Measurements from ENCODE around the gene ADAMTSL2. TPM values are rescaled to one million over a fixed set of nuclear protein-coding genes. Genes with fewer than 3 reads are reported as not detected.

The ADAMTSL2 gene
- total RNA-seq, 1 experiment from 2014 or later: 0.87 TPM

DNA sequence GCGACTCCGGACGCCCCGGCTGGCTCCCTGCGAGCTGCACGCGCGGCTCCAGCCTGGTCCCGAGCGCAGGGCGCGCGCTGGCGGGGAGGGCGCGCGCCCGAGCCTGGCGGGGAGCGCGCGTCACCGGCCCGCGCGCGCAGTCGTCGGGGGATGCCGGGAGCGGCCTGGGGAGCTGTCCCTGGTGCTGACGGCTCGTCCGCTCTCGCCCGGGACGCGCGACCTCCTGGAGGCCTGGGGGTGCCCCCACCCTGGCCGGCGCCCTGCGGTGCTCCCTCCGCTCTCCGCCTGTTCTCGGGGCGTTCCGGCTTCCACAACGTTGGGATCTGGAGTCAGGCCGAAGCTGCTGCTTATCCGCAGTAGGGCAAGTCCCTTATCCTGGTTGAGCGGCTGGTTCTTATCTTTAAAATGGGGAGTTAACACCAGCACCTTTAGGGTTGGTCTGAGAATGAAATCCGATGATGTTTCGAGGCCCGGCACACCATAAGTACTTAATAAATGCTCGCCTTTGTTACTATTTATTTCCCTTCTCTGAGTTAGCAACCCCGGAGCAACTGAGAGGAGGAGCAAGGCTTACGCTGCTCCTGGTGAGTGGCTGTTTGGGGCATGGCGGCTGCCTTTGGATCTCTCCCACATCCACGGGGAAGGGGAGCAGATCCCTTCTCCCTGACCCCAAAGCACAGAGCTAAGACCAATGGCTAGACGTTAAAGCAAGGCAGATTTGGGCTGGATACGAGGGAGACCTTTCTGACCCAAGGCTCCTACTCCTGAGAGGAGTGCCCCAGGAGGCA is 75.0 kb downstream of the ADAMTSL2 start, which contains the start of gene FAM163B (continued):
- TF ChIP-seq, protein P1, sequence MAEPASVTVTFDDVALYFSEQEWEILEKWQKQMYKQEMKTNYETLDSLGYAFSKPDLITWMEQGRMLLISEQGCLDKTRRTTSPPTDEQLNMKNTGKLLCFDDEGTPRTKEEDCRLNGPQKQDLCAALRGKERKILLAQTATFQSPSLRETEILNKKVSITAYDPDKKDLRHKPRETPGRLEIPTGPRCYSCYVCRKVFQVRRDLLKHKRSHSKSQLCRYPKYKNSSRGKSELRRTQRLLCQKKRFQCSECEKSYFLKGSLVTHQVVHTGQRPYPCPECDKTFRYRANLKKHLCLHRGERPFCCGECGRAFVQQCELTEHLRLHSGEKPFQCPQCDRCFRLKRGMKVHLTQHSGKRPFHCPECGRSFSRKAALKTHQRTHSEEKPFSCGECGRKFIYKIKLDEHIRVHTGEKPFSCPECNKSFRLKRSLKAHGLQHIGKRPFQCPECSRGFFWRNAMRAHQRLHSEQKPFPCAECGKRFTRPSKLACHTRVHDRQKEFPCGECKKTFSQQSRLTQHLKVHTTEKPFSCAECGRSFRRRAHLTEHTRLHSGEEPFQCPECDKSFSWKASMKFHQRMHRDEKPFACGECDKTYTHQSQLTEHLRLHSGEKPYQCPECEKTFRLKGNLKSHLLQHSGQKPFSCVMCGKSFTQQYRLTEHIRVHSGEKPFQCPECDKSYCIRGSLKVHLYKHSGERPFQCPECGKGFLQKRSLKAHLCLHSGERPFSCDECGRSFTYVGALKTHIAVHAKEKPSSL (CRISPR knock-in tag; conservative IDR thresholded peaks at IDR 0.05): no peak
- peak; percentile 43; the same call in 1 of the 2 replicates for TF ChIP-seq ZNF317 (CRISPR knock-in tag; IDR thresholded peaks at IDR 0.05; ENCODE audit: borderline replicate concordance, low read depth)
- TF ChIP-seq ZNF671 (CRISPR knock-in tag; IDR thresholded peaks at IDR 0.05): peak; percentile 49; the same call in 1 of the 2 replicates
- TF ChIP-seq, protein P2, sequence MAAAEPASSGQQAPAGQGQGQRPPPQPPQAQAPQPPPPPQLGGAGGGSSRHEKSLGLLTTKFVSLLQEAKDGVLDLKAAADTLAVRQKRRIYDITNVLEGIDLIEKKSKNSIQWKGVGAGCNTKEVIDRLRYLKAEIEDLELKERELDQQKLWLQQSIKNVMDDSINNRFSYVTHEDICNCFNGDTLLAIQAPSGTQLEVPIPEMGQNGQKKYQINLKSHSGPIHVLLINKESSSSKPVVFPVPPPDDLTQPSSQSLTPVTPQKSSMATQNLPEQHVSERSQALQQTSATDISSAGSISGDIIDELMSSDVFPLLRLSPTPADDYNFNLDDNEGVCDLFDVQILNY (CRISPR knock-in tag; IDR thresholded peaks at IDR 0.05): no peak; the same call in 1 of the 2 replicates
- TF ChIP-seq, protein P3, sequence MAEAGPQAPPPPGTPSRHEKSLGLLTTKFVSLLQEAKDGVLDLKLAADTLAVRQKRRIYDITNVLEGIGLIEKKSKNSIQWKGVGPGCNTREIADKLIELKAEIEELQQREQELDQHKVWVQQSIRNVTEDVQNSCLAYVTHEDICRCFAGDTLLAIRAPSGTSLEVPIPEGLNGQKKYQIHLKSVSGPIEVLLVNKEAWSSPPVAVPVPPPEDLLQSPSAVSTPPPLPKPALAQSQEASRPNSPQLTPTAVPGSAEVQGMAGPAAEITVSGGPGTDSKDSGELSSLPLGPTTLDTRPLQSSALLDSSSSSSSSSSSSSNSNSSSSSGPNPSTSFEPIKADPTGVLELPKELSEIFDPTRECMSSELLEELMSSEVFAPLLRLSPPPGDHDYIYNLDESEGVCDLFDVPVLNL (CRISPR knock-in tag; IDR thresholded peaks at IDR 0.05; ENCODE audit: borderline replicate concordance, low read depth): peak; percentile 63
- TF ChIP-seq, protein P4, sequence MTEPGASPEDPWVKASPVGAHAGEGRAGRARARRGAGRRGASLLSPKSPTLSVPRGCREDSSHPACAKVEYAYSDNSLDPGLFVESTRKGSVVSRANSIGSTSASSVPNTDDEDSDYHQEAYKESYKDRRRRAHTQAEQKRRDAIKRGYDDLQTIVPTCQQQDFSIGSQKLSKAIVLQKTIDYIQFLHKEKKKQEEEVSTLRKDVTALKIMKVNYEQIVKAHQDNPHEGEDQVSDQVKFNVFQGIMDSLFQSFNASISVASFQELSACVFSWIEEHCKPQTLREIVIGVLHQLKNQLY (CRISPR knock-in tag; IDR thresholded peaks at IDR 0.05): no peak
- TF ChIP-seq USF1 (CRISPR knock-in tag; IDR thresholded peaks at IDR 0.05): no peak; the same call in none of the 2 replicates
- TF ChIP-seq AFF4 (CRISPR knock-in tag; IDR thresholded peaks at IDR 0.05; ENCODE audit: borderline replicate concordance): no peak
- TF ChIP-seq, protein P5, sequence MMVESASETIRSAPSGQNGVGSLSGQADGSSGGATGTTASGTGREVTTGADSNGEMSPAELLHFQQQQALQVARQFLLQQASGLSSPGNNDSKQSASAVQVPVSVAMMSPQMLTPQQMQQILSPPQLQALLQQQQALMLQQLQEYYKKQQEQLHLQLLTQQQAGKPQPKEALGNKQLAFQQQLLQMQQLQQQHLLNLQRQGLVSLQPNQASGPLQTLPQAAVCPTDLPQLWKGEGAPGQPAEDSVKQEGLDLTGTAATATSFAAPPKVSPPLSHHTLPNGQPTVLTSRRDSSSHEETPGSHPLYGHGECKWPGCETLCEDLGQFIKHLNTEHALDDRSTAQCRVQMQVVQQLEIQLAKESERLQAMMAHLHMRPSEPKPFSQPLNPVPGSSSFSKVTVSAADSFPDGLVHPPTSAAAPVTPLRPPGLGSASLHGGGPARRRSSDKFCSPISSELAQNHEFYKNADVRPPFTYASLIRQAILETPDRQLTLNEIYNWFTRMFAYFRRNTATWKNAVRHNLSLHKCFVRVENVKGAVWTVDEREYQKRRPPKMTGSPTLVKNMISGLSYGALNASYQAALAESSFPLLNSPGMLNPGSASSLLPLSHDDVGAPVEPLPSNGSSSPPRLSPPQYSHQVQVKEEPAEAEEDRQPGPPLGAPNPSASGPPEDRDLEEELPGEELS (CRISPR knock-in tag; IDR thresholded peaks at IDR 0.05): peak; percentile 95
- TF ChIP-seq TEAD1 (CRISPR knock-in tag; IDR thresholded peaks at IDR 0.05): peak; percentile 85
- 0 out of 2 replicates have a peak, but pooled peaks have one; percentile 32 for TF ChIP-seq ZNF263 (CRISPR knock-in tag; IDR thresholded peaks at IDR 0.05; ENCODE audit: low read depth)
- TF ChIP-seq MXD4 (CRISPR knock-in tag; IDR thresholded peaks at IDR 0.05; ENCODE audit: borderline replicate concordance): no peak
- peak; percentile 94; the same call in 1 of the 2 replicates for TF ChIP-seq ZNF219 (CRISPR knock-in tag; IDR thresholded peaks at IDR 0.05; ENCODE audit: borderline replicate concordance)
- TF ChIP-seq HMGA2 (CRISPR knock-in tag; IDR thresholded peaks at IDR 0.05): no peak
- TF ChIP-seq ZBTB21 (CRISPR knock-in tag; IDR thresholded peaks at IDR 0.05; ENCODE audit: borderline replicate concordance): 0 out of 2 replicates have a peak, but pooled peaks have one; percentile 73
- TF ChIP-seq JUN (CRISPR knock-in tag; IDR thresholded peaks at IDR 0.05): peak; percentile 93
- TF ChIP-seq E2F1 (CRISPR knock-in tag; IDR thresholded peaks at IDR 0.05): peak; percentile 44; the same call in 1 of the 2 replicates
- TF ChIP-seq NFATC4 (CRISPR knock-in tag; IDR thresholded peaks at IDR 0.05): no peak
- 0 out of 2 replicates have a peak, but pooled peaks have one; percentile 48 for TF ChIP-seq ELF4 (CRISPR knock-in tag; IDR thresholded peaks at IDR 0.05; ENCODE audit: low read depth)
- peak; percentile 82 for TF ChIP-seq CREM (CRISPR knock-in tag; IDR thresholded peaks at IDR 0.05)
- TF ChIP-seq, protein P6, sequence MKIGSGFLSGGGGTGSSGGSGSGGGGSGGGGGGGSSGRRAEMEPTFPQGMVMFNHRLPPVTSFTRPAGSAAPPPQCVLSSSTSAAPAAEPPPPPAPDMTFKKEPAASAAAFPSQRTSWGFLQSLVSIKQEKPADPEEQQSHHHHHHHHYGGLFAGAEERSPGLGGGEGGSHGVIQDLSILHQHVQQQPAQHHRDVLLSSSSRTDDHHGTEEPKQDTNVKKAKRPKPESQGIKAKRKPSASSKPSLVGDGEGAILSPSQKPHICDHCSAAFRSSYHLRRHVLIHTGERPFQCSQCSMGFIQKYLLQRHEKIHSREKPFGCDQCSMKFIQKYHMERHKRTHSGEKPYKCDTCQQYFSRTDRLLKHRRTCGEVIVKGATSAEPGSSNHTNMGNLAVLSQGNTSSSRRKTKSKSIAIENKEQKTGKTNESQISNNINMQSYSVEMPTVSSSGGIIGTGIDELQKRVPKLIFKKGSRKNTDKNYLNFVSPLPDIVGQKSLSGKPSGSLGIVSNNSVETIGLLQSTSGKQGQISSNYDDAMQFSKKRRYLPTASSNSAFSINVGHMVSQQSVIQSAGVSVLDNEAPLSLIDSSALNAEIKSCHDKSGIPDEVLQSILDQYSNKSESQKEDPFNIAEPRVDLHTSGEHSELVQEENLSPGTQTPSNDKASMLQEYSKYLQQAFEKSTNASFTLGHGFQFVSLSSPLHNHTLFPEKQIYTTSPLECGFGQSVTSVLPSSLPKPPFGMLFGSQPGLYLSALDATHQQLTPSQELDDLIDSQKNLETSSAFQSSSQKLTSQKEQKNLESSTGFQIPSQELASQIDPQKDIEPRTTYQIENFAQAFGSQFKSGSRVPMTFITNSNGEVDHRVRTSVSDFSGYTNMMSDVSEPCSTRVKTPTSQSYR (CRISPR knock-in tag; IDR thresholded peaks at IDR 0.05): 0 out of 2 replicates have a peak, but pooled peaks have one; percentile 43
